Sigmoid colon (tissue), 7 donors: Measurements from ENCODE around the gene GPR179. TPM values are rescaled to one million over a fixed set of nuclear protein-coding genes. Genes with fewer than 3 reads are reported as not detected.

Source experiments
- DNase-seq: peaks from one replicate; pipeline ENCODE4 v3.0.0-alpha.2; 2019
- H3K27ac ChIP-seq, 4 donors: fragments of 200-600 bp; sonication (generic); one replicate each; pipeline ENCODE4 v1.5.1; 2016 to 2019; ENCODE audit warnings: mild to moderate bottlenecking in 1 of 4
- H3K27me3 ChIP-seq, 3 donors: fragments of 200-600 bp; sonication (generic); one replicate each; pipeline ENCODE4 v1.5.1; 2019; ENCODE audit warnings: mild to moderate bottlenecking in 1 of 3
- H3K36me3 ChIP-seq, 4 donors: fragments of 200-600 bp; sonication (generic); one replicate each; pipeline ENCODE4 v1.5.1; 2016 to 2019
- H3K4me1 ChIP-seq, 4 donors: fragments of 200-600 bp; sonication (generic); one replicate each; pipeline ENCODE4 v1.5.1; 2017 to 2019
- H3K4me3 ChIP-seq, 4 donors: fragments of 200-600 bp; sonication (generic); one replicate each; pipeline ENCODE4 v1.5.1; 2017 to 2019; ENCODE audit warnings: mild to moderate bottlenecking in 2 of 4, moderate library complexity in 1 of 4
- H3K9me3 ChIP-seq, 4 donors: fragments of 200-600 bp in 3 of 4; sonication (generic) in 3 of 4; one replicate each; pipeline versions ENCODE4 v1.5.1 to v1.6.1; 2013 to 2019
- CTCF ChIP-seq, 4 experiments: fragments of 450-650 bp in 3 of 4; fragments of 200-600 bp in 1 of 4; IDR thresholded peaks; one replicate each; pipeline ENCODE4 v1.5.1; 2016 to 2019; ENCODE audit warnings: antibody characterized with exemption in 4 of 4, mild to moderate bottlenecking in 3 of 4, moderate library complexity in 2 of 4
- EP300 ChIP-seq, 4 donors: sonication (generic); formaldehyde crosslinking; IDR thresholded peaks; one replicate each; pipeline ENCODE4 v1.6.1; 2017; ENCODE audit warnings: antibody characterized with exemption in 4 of 4
- POLR2A ChIP-seq, 2 donors: fragments of 450-650 bp; IDR thresholded peaks; one replicate each; pipeline ENCODE4 v1.6.1; 2016; ENCODE audit warnings: antibody characterized with exemption in 2 of 2, mild to moderate bottlenecking in 2 of 2, moderate library complexity in 2 of 2
- POLR2AphosphoS5 ChIP-seq, 4 donors: sonication (generic); formaldehyde crosslinking; IDR thresholded peaks; one replicate each; pipeline ENCODE4 v1.6.1; 2017; ENCODE audit warnings: antibody characterized with exemption in 4 of 4
- WGBS, 2 donors: extraction: QIAGEN DNeasy Blood & Tissue Kit; methylation state at CpG; one replicate each; pipeline ENCODE4 v1.1.7; 2013; 5-methylcytosine and 5-hydroxymethylcytosine counted together
- intact Hi-C: fragments of 100-400 bp; cut with DNase I; formaldehyde crosslinking; loops from one replicate; pipeline ENCODE4 v1.15.1; 2023
- polyA plus RNA-seq, 3 donors: library from polyadenylated mRNA; stranded (reverse); fragments of 200-250 nt; gene quantifications; one replicate each; pipeline ENCODE4 v1.2.3, GENCODE V29; 2013
- total RNA-seq, 4 donors: library from RNA; depleted of rRNA; stranded (reverse); fragments of >200 nt; gene quantifications; one replicate each; pipeline ENCODE4 v1.1.0, GENCODE V29; 2016
- donor health status: healthy with polysubstance abuse.
- donor health status: Bipolar disorder and iron deficiency.
- donor health status: healthy.

The GPR179 gene
- total and polyA plus RNA-seq, 7 donors, result under 0.01 to 0.36 (median 0.09) TPM; not detected in 4

GRCh38 chr17:38322897-38323296 is 20.9 kb downstream of the GPR179 start:
- DNase-seq, result no peak
- TF ChIP-seq EP300 (IDR thresholded peaks at IDR 0.05), result no peak
- no peak for TF ChIP-seq POLR2A (IDR thresholded peaks at IDR 0.05)
- TF ChIP-seq POLR2AphosphoS5 (IDR thresholded peaks at IDR 0.05), result no peak
- TF ChIP-seq CTCF (IDR thresholded peaks at IDR 0.05), result no peak
- WGBS, 2 donors, result 95 to 100% methylated on average over 1 of the region's 1 CpG
- Histone ChIP-seq H3K36me3 (peaks cover 0 to 49% (median 13%) of the 10 kb centered on the region in 4 donors), H3K27me3 (no peaks in the 10 kb centered on the region), H3K9me3 (no peaks in the 10 kb centered on the region), H3K4me1 (peaks cover 0 to 5% (median 0%) of the 10 kb centered on the region in 4 donors), H3K27ac (no peak overlapping the region), H3K4me3 (no peak overlapping the region)
- intact Hi-C loops, result no loop called here

- Histone ChIP-seq H3K27ac (no peak overlapping the region), H3K4me1 (peaks cover 0 to 5% (median 0%) of the 10 kb centered on the region in 4 donors), H3K9me3 (no peaks in the 10 kb centered on the region), H3K36me3 (peaks cover 0 to 50% (median 13%) of the 10 kb centered on the region in 4 donors), H3K27me3 (no peaks in the 10 kb centered on the region), H3K4me3 (no peak overlapping the region)
- WGBS, 2 donors, result 18 to 35% methylated on average over 8 of the region's 8 CpGs
- intact Hi-C loops, result no loop called here
- DNase-seq, result peak; percentile 76
- peak in 1 of 4 experiments; percentile 88 for TF ChIP-seq CTCF (IDR thresholded peaks at IDR 0.05)
- no peak for TF ChIP-seq EP300 (IDR thresholded peaks at IDR 0.05)
These were observed 21.5 kb downstream of the GPR179 start for GRCh38 chr17:38322156-38322779.

- no peak for DNase-seq
- no peak overlapping the region for H3K4me3 ChIP-seq
- no peak overlapping the region for H3K27ac ChIP-seq
- H3K9me3 ChIP-seq, result no peaks in the 10 kb centered on the region
- WGBS, 2 donors, result 89 to 92% methylated on average over 10 of the region's 10 CpGs
- peaks cover 0 to 63% (median 13%) of the 10 kb centered on the region in 4 donors for H3K36me3 ChIP-seq
- TF ChIP-seq CTCF (IDR thresholded peaks at IDR 0.05) (no peak), EP300 (IDR thresholded peaks at IDR 0.05) (no peak), POLR2AphosphoS5 (IDR thresholded peaks at IDR 0.05) (no peak), POLR2A (IDR thresholded peaks at IDR 0.05) (no peak)
- H3K27me3 ChIP-seq, result no peaks in the 10 kb centered on the region
- H3K4me1 ChIP-seq, result peaks cover 0 to 5% (median 0%) of the 10 kb centered on the region in 4 donors
- intact Hi-C loops, result no loop called here
These were observed 23.3 kb downstream of the GPR179 start for GRCh38 chr17:38320482-38320881.

- DNase-seq, result no peak
- TF ChIP-seq POLR2AphosphoS5 (IDR thresholded peaks at IDR 0.05) (no peak), EP300 (IDR thresholded peaks at IDR 0.05) (no peak), POLR2A (IDR thresholded peaks at IDR 0.05) (no peak), CTCF (IDR thresholded peaks at IDR 0.05) (no peak)
- no peak overlapping the region for H3K4me3 ChIP-seq
- H3K27me3 ChIP-seq, result no peaks in the 10 kb centered on the region
- no peaks in the 10 kb centered on the region for H3K9me3 ChIP-seq
- no peaks in the 10 kb centered on the region for H3K4me1 ChIP-seq
- peaks cover 0 to 56% (median 11%) of the 10 kb centered on the region in 4 donors for H3K36me3 ChIP-seq
- no peak overlapping the region for H3K27ac ChIP-seq
- intact Hi-C loops, result no loop called here
- WGBS, 2 donors, result 80 to 88% methylated on average over 3 of the region's 3 CpGs
These were observed 26.7 kb downstream of the GPR179 start for GRCh38 chr17:38317081-38317480.

GRCh38 chr17:38315497-38315896 is 28.3 kb downstream of the GPR179 start:
- DNase-seq, result no peak
- WGBS, 2 donors, result 67 to 84% methylated on average over 3 of the region's 3 CpGs
- intact Hi-C loops, result no loop called here
- peaks cover 0 to 56% (median 6%) of the 10 kb centered on the region in 4 donors for H3K36me3 ChIP-seq
- no peak overlapping the region for H3K27ac ChIP-seq
- no peaks in the 10 kb centered on the region for H3K4me1 ChIP-seq
- H3K4me3 ChIP-seq, result no peak overlapping the region
- H3K27me3 ChIP-seq, result no peaks in the 10 kb centered on the region
- H3K9me3 ChIP-seq, result no peaks in the 10 kb centered on the region
- TF ChIP-seq EP300 (IDR thresholded peaks at IDR 0.05), result no peak
- TF ChIP-seq POLR2AphosphoS5 (IDR thresholded peaks at IDR 0.05), result no peak
- TF ChIP-seq CTCF (IDR thresholded peaks at IDR 0.05), result no peak
- no peak for TF ChIP-seq POLR2A (IDR thresholded peaks at IDR 0.05)
